Occipital lobe (tissue), 2 donors: Measurements from ENCODE around the gene RFWD3. TPM values are rescaled to one million over a fixed set of nuclear protein-coding genes. Genes with fewer than 3 reads are reported as not detected.
"Not testable (repeated sequence)": the region's sequence is repeated elsewhere in the genome, so short reads cannot be mapped to it uniquely, and the experiment has no call there.

Experiments
- DNase-seq: peaks from one replicate; lab custom pipeline; 2025; lab: John Stamatoyannopoulos, UW
- total RNA-seq: library from RNA; depleted of rRNA; stranded (reverse); fragments of >200 nt; gene quantifications from one replicate; pipeline ENCODE4 v1.2.3, GENCODE V29; 2014

RFWD3 gene
- 12.5 TPM for total RNA-seq

DNA sequence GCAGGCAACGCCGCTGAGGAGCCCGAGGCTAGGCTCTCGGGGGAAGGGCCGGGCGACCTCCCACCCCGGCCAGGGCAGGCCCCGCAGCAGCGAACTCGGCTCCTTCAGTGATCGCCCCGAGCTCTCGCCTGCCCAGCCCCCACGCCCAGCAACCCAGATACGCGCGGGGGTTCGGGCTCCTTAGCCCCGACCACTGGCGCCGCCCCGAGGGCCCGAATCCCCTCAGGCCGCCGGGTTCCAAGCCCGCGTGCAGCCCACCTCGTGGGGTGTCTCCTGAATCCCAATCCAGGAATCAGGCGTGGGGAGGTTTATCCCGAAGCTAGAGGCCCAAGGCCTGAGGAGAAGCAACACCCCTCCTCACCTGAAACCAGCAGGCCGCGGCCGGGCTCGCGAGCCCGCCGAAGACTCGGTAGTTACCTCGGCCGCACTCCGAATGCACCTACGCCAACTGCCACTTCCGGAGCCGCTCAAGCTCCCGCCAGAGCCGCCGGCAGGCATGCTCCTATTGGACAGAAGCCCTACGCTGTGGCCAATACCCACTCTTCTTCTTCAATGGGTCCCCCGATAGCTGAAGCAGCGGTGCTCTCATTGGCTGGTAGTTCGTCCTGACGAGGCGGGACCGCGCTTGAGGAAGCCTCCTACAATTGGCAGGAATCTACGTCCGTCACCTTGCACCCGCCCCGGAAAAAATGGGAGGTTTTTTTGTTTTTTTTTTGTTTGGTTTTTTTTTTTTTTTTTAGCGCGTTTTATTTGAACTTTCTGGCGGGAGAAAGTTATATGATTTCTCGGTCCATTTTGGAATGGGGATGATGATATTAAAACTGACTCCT lies at the start of gene RFWD3:
TSS of gene RFWD3 (minus strand) at position 453 of the 830 bp plus-strand sequence. CDS start 5,428 bp downstream, outside the sequence.
- peak; percentile 97 for DNase-seq

DNA sequence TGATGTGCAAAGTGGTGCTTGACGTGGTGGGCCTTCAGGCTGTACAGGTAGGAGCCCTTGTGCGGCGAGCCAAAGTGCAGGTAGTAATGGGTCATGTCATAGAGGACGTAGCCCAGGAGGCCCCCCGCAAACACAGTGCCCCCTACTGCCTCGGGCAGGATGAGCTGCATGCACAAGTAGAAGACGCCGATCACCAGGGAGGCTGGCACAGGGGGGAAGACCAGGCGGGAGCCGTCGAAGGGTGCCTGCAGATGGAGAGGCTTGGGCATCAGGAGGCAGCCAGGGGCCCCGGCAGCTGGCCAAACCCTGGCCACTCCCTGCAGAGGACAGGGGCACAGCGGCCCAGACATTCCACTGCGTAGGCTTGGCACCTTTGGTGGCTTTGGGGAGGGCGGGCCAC lies 49.7 kb upstream of the RFWD3 start:
- DNase-seq, result no peak

GRCh38 chr16:74713876-74714275 lies 47.2 kb upstream of the RFWD3 start:
- DNase-seq, result no peak

DNA sequence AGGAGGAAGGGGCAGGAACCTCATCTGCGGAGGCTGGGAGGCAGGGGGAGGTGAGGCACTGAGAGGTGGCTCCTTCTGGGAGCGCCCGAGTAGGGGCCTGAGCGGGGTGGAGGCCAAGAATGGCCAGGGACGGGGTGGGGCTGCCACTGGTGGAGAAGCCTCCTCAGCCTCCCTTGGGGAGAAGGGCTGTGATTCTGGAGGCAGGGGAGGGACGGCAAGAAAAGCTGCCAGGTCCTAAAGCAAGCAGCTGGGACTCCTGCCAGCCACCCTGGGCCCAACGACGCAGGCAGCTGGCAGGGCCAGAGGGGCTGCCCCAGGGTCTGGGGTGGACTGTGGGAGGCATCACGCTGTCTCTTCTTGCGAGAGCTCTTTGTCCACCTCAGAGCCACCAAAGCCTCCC lies 46.6 kb upstream of the RFWD3 start:
- DNase-seq, result no peak

- no peak for DNase-seq
Measured at GRCh38 chr16:74711938-74712337, 45.3 kb upstream of the RFWD3 start.

GRCh38 chr16:74710401-74710800 lies 43.7 kb upstream of the RFWD3 start:
- DNase-seq, result no peak

DNA sequence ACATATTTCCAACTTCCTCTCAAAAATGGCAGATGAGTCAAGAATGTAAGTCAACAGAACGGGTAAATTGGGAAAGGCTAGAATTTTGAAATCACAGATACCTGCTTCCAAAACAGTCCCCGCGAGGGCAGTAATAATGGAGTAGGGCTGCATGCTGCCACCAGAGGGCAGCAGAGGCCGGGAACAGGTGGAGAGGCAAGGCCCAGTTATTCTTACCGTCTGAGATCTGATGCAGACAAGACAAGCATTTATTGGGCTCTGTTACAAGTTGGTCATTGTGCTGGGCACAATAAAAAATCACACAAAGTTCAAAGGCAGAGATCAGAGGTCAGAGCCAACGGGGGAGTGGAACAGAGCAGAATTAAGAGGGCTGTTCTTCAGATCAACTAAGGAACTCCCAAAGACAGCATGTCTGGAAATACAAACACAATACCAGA lies 42.8 kb upstream of the RFWD3 start:
- DNase-seq, result peak; percentile 83

DNA sequence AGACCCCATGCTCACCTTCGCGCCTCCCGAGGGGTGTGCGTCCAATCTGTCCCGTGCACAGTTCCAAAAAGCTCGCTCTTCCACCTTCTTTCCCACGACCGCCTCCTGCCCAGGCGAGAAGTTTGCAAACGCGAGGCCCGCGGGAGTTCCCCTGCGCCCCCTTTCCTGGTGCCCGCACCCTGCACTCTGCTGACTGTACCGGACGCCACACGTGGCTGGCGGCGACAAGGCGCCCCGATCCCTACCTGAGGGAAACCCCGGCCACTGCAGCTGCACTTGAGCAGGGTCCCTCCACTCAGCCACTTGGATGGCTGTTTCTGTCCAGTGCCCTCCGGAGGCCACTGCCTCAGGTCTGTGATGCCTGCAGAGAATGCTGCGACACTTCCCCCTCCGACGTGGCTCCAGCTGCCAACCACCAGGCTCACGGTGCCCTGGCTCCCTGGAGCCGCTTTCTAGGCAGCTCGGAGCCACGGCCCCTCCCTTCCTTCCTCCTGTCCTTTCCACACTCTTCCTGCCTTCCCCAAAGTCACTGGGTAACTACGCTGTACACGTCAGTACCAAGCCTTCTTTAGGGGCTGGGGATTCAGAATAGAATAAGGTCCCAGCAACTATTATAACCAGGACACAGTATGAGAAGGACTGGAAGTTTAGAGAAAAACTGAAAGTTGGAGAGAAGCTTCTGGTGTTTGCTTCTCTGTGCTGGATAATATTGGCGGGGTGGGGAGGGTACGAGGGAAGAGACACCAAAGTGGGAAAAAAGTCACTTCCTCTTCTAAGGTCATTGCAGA lies 34.0 kb upstream of the RFWD3 start, which contains the start of gene MLKL:
TSS of gene MLKL (minus strand) at position 425 of the 788 bp plus-strand sequence. CDS start 5,105 bp downstream, outside the sequence.
- DNase-seq, result no peak

GRCh38 chr16:74700116-74700437 lies 33.4 kb upstream of the RFWD3 start:
- DNase-seq, result no peak

- no peak for DNase-seq
Measured at GRCh38 chr16:74699666-74700065, 33.0 kb upstream of the RFWD3 start.

DNA sequence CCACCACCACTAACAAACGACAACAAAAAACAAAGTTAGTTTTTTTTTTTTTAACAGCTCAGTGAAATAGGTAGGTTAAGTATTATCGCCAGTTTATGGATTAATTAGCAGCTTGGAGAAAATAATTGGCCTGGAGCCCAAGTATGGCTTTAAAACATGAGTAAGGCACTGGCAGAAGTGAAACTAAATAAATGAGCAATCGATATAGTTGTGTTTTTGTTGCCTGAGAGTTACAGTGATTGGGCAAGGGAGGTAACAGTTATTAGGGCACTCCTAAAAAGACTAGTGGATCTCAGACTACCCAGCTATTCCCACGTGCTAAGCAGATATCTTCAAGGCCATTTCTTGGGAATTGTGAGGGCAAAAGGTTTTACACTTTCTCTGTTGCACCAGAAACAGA lies 31.5 kb upstream of the RFWD3 start:
- DNase-seq, result no peak

- DNase-seq, result peak; percentile 72
Measured at GRCh38 chr16:74695450-74696422, 29.1 kb upstream of the RFWD3 start.

DNA sequence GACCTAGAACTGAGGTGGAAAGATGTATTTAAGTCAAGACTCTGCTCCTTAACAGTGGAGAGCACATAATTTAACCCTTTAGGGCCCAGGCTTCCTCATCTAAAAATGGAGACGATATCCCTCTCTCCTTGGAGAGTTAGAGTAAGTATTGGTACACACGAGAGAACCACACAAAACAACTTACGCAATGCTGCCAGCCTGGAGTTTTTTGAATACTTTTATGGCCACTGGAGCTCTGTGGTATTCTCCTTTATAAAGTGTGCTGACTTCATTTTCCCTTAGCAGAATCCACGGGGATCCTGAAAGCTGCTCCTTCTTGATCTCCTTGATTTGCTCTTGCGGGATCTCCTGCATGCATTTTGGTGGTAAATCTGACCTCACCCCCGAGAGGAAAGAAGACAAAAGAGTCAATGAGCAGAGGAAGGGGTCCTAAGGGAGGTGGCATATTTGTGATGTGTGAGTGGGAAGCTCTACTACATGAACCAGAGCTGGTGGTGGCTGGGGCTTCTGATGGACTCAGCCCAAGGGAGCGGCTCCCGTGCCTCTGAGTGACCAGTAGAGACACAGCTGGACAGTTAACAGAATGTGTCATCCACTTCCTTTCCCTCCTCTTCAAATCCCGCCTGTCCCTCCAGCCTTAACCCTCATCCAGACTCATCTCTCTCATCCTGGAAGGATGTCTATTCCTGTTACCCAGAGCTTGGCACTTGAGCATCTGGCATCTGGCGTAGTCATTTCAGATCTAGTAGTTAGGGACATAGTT lies 24.6 kb upstream of the RFWD3 start:
- no peak for DNase-seq

DNA sequence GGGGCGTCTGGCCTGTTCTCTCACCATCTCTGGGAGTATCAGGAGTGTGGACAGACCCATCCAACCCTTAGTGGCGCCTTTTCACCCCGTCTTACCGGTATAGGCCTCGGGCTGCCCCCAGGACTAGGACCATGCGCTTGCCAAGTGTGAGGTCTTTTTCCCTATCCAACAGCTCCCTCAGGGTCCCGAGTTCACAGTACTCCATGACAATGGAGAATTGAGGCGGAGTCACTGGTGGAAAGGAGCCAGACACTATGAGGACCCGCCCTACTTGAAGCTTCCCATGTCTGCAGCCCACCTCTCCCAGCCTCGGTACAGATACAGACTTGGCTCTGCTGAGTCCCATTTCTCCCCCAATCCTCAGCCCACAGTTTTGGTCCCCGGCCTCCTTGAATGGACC lies 15.9 kb upstream of the RFWD3 start:
- DNase-seq, result no peak

DNA sequence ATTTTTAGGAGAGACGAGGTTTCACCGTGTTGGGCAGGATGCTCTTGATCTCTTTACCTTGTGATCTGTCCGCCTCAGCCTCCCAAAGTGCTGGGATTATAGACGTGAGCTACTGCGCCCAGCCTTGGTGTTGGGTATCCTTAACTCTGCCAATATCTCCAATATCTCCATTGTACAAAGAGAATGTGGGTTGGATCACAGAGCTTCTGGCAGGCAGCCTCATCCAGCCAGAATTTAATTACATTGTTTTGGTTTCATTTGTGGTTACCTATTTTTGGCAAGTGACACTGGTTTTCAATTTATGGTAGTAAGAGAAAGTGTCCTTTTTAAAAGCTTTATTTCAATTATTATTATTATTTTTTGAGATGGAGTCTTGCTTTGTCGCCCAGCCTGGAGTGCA lies 14.0 kb upstream of the RFWD3 start:
- DNase-seq, result no peak

DNA sequence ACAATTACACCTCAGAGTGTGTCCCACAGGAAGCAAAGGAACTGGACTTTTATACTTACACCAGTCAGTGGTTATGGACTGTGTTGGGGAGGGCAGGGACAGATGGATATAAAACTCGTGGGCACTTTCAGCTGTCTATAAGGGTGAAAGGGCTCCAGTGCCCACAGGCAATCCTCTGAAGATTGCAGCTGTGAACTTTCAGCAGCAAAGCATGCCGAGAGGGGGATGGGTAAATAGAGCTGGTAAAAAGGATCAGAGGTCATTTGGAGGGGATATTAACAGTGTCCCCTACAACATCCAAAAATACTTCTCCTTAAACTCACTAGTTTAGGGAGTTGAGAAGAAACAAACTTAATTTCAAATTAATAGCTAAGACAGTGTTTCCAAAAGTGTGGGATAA lies 13.3 kb upstream of the RFWD3 start:
- DNase-seq, result no peak

DNA sequence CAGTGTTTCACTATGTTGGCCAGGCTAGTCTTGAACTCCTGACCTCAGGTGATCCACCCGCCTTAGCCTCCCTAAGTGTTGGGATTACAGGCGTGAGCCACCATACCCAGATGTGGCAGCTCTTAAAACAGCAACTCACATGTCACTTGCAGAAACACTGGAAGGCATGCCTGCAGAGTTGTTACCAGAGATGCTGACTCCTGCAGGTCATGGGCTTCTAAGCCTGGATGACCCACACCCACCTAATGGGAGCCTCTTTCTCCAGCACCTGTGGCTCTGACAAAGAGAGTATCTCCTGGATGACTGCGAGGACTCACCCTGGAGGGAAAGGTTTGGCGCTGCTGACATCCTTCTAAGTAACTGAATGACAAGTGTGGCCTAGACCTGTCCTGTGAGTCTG lies 11.2 kb upstream of the RFWD3 start:
- DNase-seq, result no peak

DNA sequence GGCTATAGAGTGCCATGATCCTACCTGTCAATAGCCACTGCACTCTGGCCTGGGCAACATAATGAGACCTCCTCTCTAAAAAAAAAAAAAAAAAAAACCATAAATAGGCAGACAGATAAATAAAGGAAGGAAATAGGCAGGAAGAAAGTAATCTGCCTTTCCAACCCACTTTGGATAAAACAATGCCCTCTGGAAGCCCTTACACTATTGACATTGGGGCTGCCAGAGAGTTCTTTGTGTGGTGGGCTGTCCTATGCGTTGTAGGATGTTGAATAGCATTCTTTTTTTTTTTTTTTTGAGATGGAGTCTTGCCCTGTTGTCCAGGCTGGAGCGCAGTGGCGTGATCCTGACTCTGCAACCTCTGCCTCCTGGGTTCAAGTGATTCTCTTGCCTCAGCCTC lies 7.2 kb upstream of the RFWD3 start:
- DNase-seq, result no peak

GRCh38 chr16:74668877-74669276 lies 2.2 kb upstream of the RFWD3 start:
- DNase-seq, result not testable (repeated sequence)

- no peak for DNase-seq
Measured at GRCh38 chr16:74667255-74667700, 601 bp upstream of the RFWD3 start.

GRCh38 chr16:74666010-74666421 lies 661 bp downstream of the RFWD3 start:
- DNase-seq, result no peak
